ENCODE results near the gene TMPRSS11D.

DNA sequence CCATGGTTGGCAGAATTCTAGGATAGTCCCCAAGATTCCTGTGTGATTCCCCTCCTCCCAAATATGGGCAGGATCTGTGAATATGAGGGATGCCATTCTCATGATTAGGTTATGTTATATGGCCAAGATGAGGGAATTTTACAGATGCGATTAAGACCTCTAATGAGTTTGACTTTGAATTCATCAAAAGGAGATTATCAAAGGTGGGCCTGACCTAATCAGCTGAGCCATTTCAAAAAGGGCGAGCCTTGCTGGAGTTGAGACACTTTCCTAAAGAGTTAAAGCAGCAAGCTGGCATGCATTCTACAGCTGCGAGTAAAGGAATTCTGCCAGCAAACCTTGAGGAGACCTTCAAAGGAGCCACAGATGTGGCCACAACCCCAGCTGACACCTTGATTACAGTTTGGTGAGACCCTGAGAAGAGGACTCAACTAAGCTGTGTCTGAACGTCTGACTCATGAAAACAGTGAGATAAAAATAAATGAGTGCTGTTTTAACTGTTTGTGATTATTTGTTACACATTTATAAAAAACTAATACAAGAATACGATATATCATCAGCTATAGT is 31.7 kb upstream of the TMPRSS11D start:
- no peak for TF ChIP-seq ZFP41 (tag by site-specific recombination; IDR thresholded peaks at IDR 0.05; ENCODE audit: borderline replicate concordance)
- no peak for TF ChIP-seq ZNF747 (tag by site-specific recombination; IDR thresholded peaks at IDR 0.05)
- TF ChIP-seq ZNF544 (tag by site-specific recombination; IDR thresholded peaks at IDR 0.05) = no peak
- TF ChIP-seq, protein P1, sequence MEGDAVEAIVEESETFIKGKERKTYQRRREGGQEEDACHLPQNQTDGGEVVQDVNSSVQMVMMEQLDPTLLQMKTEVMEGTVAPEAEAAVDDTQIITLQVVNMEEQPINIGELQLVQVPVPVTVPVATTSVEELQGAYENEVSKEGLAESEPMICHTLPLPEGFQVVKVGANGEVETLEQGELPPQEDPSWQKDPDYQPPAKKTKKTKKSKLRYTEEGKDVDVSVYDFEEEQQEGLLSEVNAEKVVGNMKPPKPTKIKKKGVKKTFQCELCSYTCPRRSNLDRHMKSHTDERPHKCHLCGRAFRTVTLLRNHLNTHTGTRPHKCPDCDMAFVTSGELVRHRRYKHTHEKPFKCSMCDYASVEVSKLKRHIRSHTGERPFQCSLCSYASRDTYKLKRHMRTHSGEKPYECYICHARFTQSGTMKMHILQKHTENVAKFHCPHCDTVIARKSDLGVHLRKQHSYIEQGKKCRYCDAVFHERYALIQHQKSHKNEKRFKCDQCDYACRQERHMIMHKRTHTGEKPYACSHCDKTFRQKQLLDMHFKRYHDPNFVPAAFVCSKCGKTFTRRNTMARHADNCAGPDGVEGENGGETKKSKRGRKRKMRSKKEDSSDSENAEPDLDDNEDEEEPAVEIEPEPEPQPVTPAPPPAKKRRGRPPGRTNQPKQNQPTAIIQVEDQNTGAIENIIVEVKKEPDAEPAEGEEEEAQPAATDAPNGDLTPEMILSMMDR (tag by site-specific recombination; IDR thresholded peaks at IDR 0.05) = no peak
- TF ChIP-seq YY1 (tag by site-specific recombination; IDR thresholded peaks at IDR 0.05) = no peak
- no peak for TF ChIP-seq MEIS1 (CRISPR knock-in tag; IDR thresholded peaks at IDR 0.05; ENCODE audit: borderline replicate concordance)
- TF ChIP-seq GFI1B (tag by site-specific recombination; IDR thresholded peaks at IDR 0.05) = no peak
- TF ChIP-seq ZNF76 (tag by site-specific recombination; IDR thresholded peaks at IDR 0.05; ENCODE audit: borderline replicate concordance, low read depth) = no peak

All from HEK293 (cell line).